Uterus (tissue), 2 donors: ENCODE data around the gene RGS8.

Source experiments
- CTCF ChIP-seq, 4 experiments: fragments of 200-600 bp in 2 of 4; fragments of 450-650 bp in 2 of 4; sonication (generic) in 2 of 4; IDR thresholded peaks; one replicate each; pipeline ENCODE4 v1.5.1; 2016 to 2019; ENCODE audit warnings: antibody characterized with exemption in 4 of 4, mild to moderate bottlenecking in 2 of 4, moderate library complexity in 1 of 4
- POLR2A ChIP-seq, 2 donors: fragments of 450-650 bp; IDR thresholded peaks; one replicate each; pipeline ENCODE4 v1.6.1; 2016; ENCODE audit warnings: antibody characterized with exemption in 2 of 2, mild to moderate bottlenecking in 1 of 2, moderate library complexity in 1 of 2

GRCh38 chr1:182670032-182670749, 14.2 kb downstream of the RGS8 start:
- TF ChIP-seq CTCF (IDR thresholded peaks at IDR 0.05) (no peak), POLR2A (IDR thresholded peaks at IDR 0.05) (no peak)
